22Rv1 (cell line): Measurements from ENCODE around the gene WNK2.
"Not testable (repeated sequence)": the region's sequence is repeated elsewhere in the genome, so short reads cannot be mapped to it uniquely, and the experiment has no call there.

ENCODE experiments used
- H3K27ac ChIP-seq: fragments of 450-650 bp; 2 replicates; pipeline ENCODE4 v1.5.1; 2017
- ZFX ChIP-seq: fragments of 450-650 bp; IDR thresholded peaks from 2 replicates; pipeline ENCODE4 v1.6.1; 2017; ENCODE audit warnings: antibody characterized with exemption, borderline replicate concordance
- TF ChIP-seq, protein P1 (sequence below): fragments of 450-650 bp; IDR thresholded peaks from 2 replicates; pipeline ENCODE4 v1.5.1; 2017; ENCODE audit warnings: mild to moderate bottlenecking

Gene WNK2

DNA sequence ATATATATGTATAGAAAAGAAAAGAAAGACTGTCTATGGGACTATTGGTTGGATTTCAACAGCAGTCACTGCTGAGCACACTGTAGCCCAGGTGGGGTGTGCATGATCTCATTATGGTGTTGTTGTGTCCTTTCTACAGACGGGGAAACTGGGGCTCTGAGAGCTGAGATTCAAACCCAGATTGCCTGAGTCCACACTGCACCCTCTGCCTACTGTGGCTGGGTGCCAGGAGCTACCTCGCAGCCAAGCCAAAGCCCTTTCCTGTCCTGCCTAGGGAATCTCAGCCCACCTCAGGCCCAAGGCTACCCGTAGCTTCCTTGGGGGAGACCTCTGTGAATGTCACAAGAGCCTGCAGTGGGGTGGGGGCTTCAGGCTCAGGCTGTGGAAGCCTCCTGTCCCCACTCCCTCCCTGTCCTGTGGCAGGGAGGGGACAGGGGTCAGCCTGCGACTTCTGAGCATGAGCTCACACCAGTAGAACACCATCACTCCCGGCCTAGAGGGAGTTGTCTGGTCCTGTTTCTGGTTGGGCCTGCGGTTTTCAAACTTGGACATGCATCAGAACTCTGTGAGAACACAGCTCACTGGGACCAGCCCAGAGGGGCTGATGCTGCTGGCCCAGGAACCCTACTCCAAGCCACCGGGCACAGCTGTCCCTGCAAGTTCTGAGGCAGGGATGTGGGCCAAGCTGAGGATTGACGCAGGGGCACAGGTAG, 42.0 kb upstream of the WNK2 start:
- TF ChIP-seq, protein P1, sequence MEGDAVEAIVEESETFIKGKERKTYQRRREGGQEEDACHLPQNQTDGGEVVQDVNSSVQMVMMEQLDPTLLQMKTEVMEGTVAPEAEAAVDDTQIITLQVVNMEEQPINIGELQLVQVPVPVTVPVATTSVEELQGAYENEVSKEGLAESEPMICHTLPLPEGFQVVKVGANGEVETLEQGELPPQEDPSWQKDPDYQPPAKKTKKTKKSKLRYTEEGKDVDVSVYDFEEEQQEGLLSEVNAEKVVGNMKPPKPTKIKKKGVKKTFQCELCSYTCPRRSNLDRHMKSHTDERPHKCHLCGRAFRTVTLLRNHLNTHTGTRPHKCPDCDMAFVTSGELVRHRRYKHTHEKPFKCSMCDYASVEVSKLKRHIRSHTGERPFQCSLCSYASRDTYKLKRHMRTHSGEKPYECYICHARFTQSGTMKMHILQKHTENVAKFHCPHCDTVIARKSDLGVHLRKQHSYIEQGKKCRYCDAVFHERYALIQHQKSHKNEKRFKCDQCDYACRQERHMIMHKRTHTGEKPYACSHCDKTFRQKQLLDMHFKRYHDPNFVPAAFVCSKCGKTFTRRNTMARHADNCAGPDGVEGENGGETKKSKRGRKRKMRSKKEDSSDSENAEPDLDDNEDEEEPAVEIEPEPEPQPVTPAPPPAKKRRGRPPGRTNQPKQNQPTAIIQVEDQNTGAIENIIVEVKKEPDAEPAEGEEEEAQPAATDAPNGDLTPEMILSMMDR: no peak
- TF ChIP-seq ZFX: no peak
- H3K27ac ChIP-seq: no peak overlapping the region

- TF ChIP-seq ZFX: no peak
- TF ChIP-seq, protein P1: no peak
- no peak overlapping the region for H3K27ac ChIP-seq
Measured at GRCh38 chr9:93143830-93144530, 40.0 kb upstream of the WNK2 start.

- not testable (repeated sequence) for H3K27ac ChIP-seq
Measured at GRCh38 chr9:93146696-93147095, 37.2 kb upstream of the WNK2 start.

- TF ChIP-seq, protein P1: no peak
- TF ChIP-seq ZFX: no peak
- no peak overlapping the region for H3K27ac ChIP-seq
Measured at GRCh38 chr9:93147632-93148031, 36.3 kb upstream of the WNK2 start.

DNA sequence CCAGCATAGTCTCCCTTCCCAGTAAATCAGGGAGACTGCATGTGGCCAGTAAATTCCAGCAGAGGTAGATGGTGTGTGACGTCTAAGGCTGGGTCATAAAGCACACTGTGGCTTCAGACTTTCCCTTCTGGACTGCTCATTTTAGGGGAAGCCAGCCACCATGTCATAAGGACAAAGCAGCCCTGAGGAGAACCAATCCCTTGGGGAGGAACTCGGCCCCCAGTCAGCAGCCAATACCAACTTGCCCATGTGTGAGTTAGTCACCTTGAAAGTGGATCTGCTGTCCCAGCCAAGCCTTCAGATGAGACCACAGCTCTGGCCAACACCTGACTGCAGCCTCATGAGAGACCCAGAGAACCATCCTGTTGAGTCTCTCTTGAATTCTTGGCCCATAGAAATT, 35.2 kb upstream of the WNK2 start:
- H3K27ac ChIP-seq: no peak overlapping the region
- no peak for TF ChIP-seq ZFX
- TF ChIP-seq, protein P1: no peak

GRCh38 chr9:93149361-93149760, 34.6 kb upstream of the WNK2 start:
- TF ChIP-seq ZFX: no peak
- TF ChIP-seq, protein P1: no peak
- no peak overlapping the region for H3K27ac ChIP-seq

- TF ChIP-seq, protein P1: no peak
- TF ChIP-seq ZFX: no peak
Measured at GRCh38 chr9:93151097-93151784, 32.7 kb upstream of the WNK2 start.

More at GRCh38 chr9:93151097-93151784, 32.7 kb upstream of the WNK2 start:
- H3K27ac ChIP-seq: no peak overlapping the region
